B cell (primary cell): Measurements from ENCODE around the gene PPP2R5C.

Experiments
- CTCF ChIP-seq: fragments of 200-600 bp; IDR thresholded peaks from one replicate; pipeline ENCODE4 v1.8.0; 2022; ENCODE audit warnings: antibody characterized with exemption, mild to moderate bottlenecking
- EZH2 ChIP-seq: IDR thresholded peaks from 2 replicates; pipeline ENCODE4 v1.6.1; 2012; ENCODE audit warnings: borderline replicate concordance, low read depth, mild to moderate bottlenecking, moderate library complexity, low read length; ENCODE audit not compliant: insufficient read depth, poor library complexity, severe bottlenecking

GRCh38 chr14:101972126-101972866 is 210.8 kb downstream of the PPP2R5C start:
- TF ChIP-seq CTCF, result no peak
- TF ChIP-seq EZH2, result no peak
